HG02885 (cell line): ENCODE results near the gene CAPN1.
"Not testable (repeated sequence)": the region's sequence is repeated elsewhere in the genome, so short reads cannot be mapped to it uniquely, and the experiment has no call there.

Source experiments
- ATAC-seq: cut with Tn5 transposase; IDR thresholded peaks from one replicate; pipeline ENCODE4 v1.9.1; 2021; ENCODE audit warnings: mild to moderate bottlenecking; ENCODE audit not compliant: unreplicated experiment, poor library complexity

The CAPN1 gene

DNA sequence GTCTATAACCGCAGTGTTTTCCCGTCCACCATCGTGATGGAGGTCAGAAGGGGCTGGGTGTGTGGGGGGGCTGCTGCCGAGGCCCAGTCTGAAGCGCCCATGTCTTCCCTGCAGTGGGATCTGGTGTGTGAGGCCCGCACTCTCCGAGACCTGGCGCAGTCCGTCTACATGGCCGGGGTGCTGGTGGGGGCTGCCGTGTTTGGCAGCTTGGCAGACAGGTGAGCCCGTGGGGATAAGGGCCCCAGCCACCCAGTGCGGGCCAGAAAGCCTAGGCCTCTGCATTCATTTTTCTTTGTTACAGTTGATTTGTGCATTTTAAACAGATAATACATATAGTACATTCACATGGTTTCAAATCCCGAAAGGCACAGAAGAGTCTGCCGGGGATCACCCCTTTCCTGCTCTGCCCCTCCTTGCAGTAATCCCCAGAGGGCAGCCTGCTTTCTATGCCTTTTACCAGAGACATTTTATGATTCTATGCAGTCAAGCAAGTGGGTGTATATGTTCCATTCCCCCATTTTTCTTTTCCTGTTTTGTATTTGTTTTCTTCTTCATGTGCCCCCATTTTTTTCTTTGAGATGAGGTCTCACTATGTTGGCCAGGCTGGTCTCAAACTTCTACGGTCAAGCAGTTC is 32.6 kb downstream of the CAPN1 start:
- no peak for ATAC-seq

- ATAC-seq = no peak
Measured at GRCh38 chr11:65215441-65216076, 33.8 kb downstream of the CAPN1 start.

- no peak for ATAC-seq
Measured at GRCh38 chr11:65216830-65217229, 35.1 kb downstream of the CAPN1 start.

DNA sequence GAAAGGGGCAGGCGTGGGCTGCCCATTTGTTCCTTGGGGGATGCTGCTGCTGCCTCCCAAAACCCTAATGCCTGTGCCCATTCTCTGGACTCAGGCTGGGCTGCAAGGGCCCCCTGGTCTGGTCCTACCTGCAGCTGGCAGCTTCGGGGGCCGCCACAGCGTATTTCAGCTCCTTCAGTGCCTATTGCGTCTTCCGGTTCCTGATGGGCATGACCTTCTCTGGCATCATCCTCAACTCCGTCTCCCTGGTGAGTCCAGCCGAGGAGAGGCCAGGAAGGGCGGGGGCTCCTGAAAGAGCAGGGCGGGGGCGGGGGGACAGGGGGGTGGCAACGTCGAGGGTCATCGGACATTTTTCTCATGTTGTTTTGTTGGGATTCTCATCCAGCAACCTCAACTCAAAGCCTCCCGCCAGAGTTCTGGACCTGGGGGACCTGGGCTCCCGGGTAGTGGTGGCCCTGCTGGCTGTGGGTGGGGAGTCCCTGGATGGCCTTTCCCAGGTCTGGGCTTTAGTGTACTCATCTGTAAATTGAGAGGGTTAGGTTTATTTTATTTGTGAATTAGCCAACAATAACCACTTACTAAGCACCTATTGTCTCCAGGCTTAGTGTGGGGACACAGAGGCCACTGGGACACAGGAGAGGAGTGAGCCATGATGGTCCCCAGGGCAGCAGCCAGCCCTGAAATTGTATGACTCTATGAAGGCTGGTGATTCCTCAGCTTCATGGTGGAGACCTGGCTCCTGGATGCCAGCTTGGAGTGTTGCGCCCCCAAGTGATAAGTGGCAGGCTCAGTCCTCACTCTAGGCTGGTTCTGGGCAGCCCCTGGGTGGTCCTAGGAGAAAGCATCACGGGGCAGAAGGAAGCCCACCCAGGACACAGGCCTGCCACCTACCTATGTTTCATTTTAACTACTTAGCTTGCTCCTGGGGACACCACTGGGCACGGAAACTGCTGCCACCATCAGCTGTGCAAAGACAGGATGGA is 36.0 kb downstream of the CAPN1 start:
- no peak for ATAC-seq

- no peak for ATAC-seq
Measured at GRCh38 chr11:65218446-65218845, 36.7 kb downstream of the CAPN1 start.

- ATAC-seq = no peak
Measured at GRCh38 chr11:65219930-65220213, 38.1 kb downstream of the CAPN1 start.

DNA sequence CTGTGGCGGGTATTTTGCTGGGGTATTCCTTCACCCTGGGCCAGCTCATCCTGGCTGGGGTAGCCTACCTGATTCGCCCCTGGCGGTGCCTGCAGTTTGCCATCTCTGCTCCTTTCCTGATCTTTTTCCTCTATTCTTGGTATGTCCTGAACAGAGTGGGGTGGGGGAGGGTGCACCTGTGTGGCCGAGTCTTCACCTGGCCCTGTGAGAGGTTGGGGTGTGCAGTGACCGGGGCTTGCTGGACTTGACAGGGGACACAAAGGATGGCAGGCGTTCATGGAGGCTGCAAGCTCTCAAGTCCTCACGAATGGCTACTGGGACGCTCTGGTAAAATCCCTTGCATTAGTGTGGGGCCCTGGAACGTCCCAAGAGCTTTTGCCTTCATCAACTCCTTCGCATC is 39.3 kb downstream of the CAPN1 start:
- ATAC-seq = no peak

DNA sequence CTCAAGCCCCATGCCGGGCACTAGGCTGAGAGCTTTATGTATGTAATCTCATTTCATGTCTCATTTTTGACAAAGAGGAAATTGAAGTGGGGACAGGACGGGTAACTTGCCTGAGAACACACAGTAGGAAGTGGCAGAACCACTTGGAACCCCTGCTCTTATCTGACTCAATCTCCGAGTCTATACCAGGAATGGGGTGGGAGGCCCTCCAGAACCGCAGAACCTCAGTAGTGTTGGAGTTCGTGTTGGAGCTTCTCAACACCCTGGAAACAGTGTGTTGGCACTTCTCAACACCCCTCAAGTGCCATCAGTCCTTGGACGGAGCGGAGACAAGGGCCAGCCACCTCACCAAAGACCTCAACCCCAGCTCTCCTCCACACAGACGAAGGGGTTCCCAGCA is 41.3 kb downstream of the CAPN1 start:
- ATAC-seq = no peak

GRCh38 chr11:65224930-65225278 is 43.2 kb downstream of the CAPN1 start:
- no peak for ATAC-seq

DNA sequence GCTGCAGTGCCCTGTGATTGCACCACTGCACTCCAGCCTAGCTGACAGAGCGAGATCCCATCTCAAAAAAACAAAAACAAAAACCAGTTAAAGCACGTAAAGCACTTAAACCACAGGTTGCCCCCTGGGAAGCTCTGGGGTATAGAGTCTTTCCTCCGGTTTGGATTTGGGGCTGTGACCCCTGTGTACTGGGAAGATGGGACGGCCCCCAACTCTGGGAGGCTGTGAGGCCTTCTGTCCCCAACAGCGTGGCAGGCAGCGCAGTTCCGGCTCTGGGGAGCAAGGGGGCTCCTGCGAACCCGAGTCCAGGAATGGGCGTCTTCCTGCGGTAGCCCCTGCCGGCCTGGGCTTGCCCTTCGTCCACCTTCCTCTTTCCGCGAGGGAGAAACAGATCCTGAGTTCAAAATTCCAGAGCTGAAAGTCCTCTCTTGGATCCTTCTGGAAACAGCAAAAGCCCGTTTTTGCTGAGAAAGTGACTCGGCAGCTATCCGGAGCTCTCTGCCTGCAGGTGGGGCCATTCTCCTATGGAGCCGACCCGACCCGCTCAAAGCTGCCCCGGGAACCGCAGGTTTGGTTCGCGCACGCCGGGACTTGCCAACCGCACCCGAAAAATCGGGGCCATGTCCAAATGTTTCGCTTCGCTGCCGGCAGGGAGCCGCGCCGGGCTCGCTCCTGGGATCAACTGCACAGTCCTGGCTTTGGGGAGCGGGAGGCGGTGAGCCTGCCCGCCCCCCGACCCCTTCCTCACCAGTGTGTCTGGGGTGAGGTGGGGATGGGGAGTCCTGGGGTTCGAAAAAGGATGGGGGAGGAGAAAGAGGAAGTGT is 43.8 kb downstream of the CAPN1 start:
- ATAC-seq = no peak

- ATAC-seq = no peak
Measured at GRCh38 chr11:65226103-65226442, 44.3 kb downstream of the CAPN1 start.

GRCh38 chr11:65227879-65228278 is 46.2 kb downstream of the CAPN1 start:
- ATAC-seq = no peak

DNA sequence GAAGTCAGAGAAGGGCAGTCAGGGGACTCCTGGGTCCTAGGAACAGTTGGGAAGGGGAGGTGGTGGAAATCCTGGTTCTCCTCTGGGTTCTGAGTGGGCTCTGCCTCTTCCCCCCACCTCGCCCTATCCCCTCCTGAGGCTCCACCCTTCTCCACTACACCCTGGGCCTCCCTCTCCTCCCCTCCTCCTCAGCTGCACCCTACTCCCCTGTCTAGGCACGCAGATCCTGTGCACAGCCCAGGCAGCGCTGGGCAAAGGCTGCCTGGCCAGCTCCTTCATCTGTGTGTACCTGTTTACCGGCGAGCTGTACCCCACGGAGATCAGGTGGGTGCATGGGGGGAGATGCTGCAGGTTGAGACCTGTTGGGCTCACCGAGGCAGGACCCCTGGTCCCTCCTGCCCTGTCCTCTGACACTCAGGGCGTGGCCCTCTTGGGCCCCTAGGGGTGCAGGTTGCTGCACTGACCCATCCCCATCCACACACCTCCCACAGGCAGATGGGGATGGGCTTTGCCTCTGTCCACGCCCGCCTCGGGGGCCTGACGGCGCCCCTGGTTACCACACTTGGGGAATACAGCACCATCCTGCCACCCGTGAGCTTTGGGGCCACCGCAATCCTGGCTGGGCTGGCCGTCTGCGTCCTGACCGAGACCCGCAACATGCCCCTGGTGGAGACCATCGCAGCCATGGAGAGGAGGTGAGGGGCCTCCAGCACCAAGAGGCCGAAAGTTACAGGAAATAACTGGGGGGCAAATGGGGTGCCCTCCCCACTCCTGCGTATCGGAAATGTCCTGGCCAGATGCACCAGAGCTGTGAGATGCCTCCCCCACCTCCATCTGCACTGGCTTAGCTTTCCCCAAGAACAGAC is 54.7 kb downstream of the CAPN1 start:
- ATAC-seq = no peak

GRCh38 chr11:65238302-65238701 is 56.6 kb downstream of the CAPN1 start:
- not testable (repeated sequence) for ATAC-seq

DNA sequence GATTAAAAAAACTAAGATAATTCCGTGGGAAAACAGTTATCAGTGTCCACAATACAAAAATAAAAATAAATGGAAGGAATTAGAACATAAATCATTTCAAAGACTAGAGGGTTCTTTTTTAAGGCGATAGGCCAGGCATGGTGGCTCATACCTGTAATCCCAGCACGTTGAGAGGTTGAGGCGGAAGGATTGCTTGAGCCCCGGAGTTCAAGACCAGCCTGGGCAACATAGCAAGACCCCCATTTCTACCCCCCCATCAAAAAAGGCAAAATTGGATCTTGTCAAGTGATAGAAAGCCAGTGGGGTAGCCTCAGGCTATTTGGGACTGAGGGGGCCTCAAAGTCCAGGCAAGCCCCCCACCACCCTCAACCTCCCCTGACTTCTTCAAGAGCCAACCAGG is 59.4 kb downstream of the CAPN1 start:
- ATAC-seq = no peak

DNA sequence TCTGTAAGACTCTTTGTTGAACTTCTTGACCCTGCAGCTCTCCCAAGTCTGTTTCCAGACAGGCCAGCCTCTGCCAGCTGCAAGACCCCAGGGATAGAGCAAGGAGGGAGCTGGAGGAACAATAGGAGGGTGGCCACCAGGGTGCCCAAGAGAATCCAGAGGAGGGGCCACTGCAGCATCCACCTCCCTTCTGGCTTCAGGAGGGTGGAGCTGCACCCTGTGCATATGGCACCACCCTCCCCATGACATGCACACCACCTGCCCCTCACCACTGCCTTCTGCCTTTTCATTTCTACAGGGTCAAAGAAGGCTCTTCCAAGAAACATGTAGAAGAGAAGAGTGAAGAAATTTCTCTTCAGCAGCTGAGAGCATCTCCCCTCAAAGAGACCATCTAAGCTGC is 60.0 kb downstream of the CAPN1 start:
- no peak for ATAC-seq

GRCh38 chr11:65242389-65242788 is 60.7 kb downstream of the CAPN1 start:
- no peak for ATAC-seq

GRCh38 chr11:65243797-65244196 is 62.1 kb downstream of the CAPN1 start:
- ATAC-seq = no peak

DNA sequence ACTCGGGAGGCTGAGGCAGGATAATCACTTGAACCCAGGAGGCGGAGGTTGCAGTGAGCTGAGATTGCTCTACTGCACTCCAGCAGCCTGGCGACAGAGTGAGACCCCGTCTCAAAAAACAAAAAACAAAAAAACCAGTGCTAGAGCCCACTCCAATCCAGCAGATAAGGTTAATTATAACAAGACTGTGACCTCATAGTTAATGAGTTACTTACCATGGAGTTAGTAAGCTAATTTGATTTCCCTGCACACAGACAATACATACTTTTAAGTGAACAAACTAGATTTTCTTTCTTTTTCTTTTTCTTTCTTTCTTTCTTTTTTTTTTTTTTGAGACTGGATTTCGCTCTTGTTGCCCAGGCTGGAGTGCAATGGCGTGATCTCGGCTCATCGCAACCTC is 63.3 kb downstream of the CAPN1 start:
- ATAC-seq = not testable (repeated sequence)

DNA sequence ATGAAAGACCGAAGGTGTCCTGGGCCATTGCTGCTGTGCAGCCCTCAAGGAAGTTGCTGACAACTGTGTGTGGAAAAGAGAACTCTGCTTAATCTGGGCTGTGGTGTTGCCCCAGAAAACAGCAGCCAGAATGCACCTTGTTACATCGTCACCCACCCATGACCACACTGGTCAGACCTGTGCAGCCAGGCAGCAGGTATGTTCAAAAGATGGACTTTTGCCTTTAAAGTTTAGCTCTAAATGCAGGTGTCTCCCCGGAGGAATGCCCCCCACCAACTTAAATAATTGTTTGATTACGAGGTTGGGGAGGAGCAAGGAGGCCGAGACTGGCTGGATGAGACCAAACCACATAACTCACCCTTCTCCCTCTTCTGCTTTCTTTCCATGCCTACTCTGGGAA is 64.8 kb downstream of the CAPN1 start:
- ATAC-seq = no peak
